T-helper 9 cell (primary cell): ENCODE results near the gene AGAP1.
"Not testable (repeated sequence)": the region's sequence is repeated elsewhere in the genome, so short reads cannot be mapped to it uniquely, and the experiment has no call there.

Experiments used
- DNase-seq: peaks from one replicate; pipeline ENCODE4 v3.0.0-alpha.2; 2020

Gene AGAP1

DNA sequence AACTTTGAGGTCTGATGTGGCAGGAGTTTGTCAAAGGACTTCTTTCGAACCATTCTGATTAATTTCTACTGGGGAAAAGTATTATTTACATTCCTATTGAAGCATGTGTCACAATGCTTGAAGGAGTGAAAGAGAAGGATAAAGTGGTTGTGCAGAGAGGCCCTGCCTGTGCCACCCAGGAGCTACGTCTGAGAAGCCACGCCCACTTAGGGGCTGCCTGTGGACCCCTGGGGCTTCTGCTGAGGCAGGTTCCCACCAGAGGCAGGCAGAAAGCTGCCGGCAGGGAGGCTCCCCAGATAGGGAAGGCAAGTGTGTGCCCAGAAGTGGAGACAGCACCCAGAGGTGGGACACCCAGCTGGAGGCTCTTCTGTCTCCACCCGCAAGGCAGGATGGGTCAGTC, 627.0 kb downstream of the AGAP1 start:
- no peak for DNase-seq

- no peak for DNase-seq
Measured at GRCh38 chr2:236121546-236121945, 627.7 kb downstream of the AGAP1 start.

DNA sequence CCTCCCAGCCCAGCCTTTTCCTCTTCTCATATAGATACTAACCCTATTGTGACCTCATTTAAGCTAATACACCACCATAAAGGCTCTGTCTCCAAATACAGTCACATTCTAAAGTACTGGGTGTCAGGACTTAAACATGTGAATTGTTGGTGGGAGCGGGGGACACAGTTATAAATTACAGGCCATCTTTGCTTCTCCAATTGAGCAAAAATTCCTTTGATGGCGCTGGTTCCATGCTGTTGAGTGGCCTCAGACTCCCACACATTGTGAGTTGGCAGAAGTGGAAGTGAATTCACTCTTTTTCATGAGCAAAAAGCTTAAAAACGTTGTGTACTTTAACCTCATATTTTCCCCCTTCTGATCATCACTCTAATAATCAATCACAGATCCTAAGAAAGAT, 628.4 kb downstream of the AGAP1 start:
- DNase-seq = no peak

GRCh38 chr2:236123716-236124115, 629.9 kb downstream of the AGAP1 start:
- DNase-seq = no peak

GRCh38 chr2:236124182-236124893, 630.5 kb downstream of the AGAP1 start:
- no peak for DNase-seq

DNA sequence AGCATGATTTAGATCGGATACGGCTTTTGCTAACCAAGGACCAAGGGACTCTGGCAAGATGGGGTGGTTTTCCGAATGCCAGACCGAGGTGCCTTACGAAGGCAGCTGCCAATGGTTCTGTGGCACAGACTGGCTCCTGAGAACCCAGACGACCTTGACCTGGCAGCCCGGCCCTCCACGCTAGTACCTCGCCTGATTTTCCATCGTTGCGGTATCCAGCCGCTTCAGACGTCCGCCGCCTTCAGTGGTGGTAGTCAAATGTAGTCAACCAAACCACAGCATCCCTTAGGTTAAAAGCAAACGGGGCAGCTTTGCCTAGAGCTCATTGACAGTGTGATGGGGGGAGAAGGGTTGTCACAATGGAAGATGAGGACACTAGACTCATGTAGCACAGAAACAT, 631.7 kb downstream of the AGAP1 start:
- no peak for DNase-seq

GRCh38 chr2:236127010-236127409, 633.2 kb downstream of the AGAP1 start:
- DNase-seq = no peak

DNA sequence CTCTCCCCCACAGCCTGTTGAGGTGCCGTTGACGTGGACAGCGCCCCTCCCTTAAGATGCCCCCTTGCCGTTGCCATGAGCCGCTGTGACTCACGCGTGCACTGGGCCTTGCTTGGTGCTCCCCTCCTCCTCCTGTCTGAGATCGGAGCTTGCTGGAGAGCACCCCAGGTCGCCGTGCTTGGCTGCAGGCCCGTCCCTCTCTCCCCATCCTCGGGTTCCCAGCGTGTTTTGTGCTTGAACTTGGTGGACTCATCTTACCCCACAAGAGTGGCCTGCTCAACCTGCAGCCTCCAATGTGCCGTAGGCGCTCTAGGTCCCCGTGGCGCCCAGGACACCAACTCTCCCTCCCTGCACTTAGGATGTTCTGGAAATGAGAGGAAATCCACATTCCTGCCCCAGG, 634.5 kb downstream of the AGAP1 start:
- DNase-seq = no peak

DNA sequence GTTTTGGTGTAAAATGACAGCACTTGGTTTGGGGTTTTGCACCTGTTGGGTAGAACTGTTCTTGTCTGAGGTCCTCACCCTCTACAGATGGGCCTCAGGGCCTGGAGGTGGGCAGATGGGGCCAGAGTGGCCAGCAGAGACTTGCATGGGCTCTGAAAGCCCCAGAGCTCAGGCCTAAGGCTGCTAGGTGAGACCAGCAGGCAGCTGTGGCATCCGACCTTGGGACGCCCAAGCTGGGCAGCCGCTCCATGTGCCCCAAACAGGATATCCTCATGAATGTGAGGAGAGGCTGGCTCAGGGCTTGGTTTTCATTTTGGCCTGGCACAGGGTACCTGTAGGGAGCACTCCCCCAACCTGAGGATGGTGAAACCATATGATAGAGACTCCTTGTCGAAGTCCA, 636.1 kb downstream of the AGAP1 start:
- no peak for DNase-seq

DNA sequence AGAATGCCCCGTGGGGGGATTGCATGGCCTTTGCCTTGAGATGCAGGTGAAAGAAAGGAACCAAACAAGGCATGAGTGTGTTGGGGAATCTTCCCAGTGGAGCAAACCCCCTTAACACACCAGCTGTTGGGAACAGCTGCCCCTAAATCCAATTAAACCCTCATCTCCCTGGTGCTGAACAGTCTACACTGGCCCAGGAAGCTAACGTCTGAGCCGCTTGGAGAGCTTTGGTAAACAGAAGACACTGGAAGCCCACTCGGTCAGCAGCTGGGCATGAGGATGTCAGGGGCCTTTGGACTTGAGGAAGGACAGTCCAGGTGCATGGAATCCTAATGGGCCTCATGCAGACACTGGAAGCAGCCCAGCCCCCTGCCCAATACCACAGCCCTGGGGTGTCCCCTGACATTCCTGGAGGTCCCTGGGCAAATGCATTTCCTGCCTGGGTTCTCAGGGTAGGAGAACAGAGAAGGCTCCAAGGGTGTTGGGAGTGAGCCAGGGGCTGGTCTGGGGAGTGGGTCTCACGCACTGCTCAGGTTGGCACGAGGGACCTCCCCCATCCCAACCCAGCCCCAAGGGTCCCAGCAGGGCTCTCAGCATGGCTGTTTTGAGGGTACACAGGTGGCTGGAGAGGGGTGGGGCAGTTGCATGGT, 636.6 kb downstream of the AGAP1 start:
- no peak for DNase-seq

DNA sequence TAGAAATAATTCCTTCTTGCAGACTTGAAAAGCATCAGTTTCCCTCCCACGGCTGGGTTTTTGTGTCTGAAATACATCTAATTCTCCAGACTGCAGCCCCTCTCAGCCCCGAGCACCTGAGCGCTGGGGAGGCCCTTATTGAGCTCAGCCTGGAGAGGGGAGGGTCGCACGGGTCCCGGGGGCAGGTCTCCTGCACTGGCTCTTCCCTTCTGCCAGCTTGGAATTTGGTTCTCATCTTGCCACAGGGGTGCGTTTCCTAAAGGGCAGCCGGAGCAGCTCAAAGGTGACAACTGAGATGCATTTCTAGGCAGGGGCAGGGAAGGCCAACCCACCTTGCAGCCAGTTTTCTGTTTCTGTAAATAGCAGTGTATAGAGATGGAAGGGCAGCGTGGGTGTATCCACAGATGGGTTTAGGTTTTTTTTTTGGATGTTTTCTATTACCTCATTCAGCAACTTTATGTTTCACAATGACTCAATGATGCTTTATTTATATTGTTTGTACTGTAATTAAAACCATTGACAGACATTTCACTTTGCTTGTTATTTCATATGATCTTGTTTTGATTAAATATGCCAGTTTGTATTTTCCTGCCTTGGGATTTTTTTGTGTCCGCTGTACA, 637.3 kb downstream of the AGAP1 start:
- DNase-seq = no peak

GRCh38 chr2:236133410-236134012, 639.7 kb downstream of the AGAP1 start:
- DNase-seq = no peak

DNA sequence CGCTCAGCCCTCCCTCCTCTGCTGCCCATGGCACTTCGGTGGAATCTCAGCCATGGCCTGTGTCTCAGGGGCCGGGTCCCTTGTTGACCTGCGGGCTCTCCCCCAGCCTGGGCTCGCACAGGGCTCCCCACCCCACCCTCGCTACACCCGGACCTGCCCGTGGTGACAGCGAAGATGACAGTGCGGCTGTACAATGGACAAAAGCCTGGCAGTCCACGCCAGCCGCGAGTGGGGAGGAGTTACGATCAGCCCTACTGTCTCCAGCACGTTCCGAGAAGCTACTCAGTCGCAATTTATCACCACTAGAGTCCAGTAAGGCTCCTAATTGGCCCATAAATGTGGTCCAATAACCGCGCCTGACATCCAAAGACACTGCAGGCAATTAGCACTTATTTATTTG, 642.7 kb downstream of the AGAP1 start:
- no peak for DNase-seq

GRCh38 chr2:236137066-236137465, 643.2 kb downstream of the AGAP1 start:
- DNase-seq = no peak

DNA sequence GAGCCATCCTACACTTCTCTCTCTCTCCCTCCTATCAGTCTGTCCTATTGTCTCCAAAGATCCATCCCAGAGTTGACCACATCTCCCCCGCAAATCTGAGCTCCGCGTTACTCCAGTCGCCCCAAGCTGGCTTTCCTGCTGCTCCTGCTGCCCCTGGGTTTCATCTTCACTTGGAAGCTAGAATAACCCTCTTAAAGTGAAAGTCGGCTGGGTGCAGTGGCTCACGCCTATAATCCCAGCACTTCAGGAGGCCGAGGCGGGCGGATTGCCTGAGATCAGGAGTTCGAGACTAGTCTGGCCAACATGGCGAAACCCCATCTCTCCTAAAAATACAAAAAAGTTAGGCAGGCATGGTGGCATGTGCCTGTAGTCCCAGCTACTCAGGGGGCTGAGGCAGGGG, 647.8 kb downstream of the AGAP1 start:
- DNase-seq = not testable (repeated sequence)

GRCh38 chr2:236143811-236144210, 650.0 kb downstream of the AGAP1 start:
- DNase-seq = no peak

- DNase-seq = no peak
Measured at GRCh38 chr2:236146436-236146835, 652.6 kb downstream of the AGAP1 start.

- no peak for DNase-seq
Measured at GRCh38 chr2:236155406-236155805, 661.6 kb downstream of the AGAP1 start.

- no peak for DNase-seq
Measured at GRCh38 chr2:236156095-236156859, 662.4 kb downstream of the AGAP1 start.

DNA sequence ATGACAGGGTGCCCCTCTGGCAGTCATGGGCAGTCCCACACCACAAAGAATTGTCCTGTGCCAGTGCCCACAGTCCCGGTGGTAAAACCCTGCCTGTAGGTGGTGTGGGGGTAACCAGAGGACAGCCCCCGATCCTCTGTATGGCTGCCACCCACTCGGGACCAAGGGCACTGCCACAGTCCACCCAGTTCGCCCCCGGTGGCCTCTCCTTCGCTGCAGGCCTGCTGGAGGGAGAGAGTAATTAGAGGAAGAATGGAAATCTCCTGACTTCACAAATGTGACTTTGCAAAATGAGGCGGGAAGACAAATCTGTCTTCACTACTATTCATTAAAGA, 663.0 kb downstream of the AGAP1 start:
- DNase-seq = no peak

DNA sequence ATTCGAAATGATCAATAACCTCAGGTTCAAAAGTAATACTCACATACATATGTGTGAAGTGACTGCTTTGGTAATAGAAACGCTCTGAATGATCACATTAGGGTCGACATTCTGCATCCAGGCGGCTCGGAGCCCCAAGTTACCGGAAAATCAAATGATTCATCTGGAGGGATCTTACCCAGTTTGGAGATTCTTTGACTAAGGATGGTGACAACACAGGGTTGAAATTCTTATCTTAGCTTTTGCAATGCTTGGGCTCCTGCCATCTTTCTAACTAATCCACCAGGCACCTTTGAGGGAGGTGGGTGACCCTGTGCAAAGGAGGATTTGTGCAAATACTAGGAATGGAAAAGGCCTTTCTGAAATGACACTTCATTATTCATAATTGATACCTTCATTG, 663.5 kb downstream of the AGAP1 start:
- no peak for DNase-seq

- no peak for DNase-seq
Measured at GRCh38 chr2:236157815-236158498, 664.1 kb downstream of the AGAP1 start.
